Mesenchymal stem cell (in vitro differentiated cells and primary cell): ENCODE results near the gene ACTR2. TPM values are rescaled to one million over a fixed set of nuclear protein-coding genes. Genes with fewer than 3 reads are reported as not detected.
"Not testable (repeated sequence)": the region's sequence is repeated elsewhere in the genome, so short reads cannot be mapped to it uniquely, and the experiment has no call there.

Experiments used
- DNase-seq: peaks from one replicate; pipeline ENCODE4 v3.0.0-alpha.2; 2013
- H2AFZ ChIP-seq: one replicate; pipeline ENCODE4 v1.6.1; 2013; ENCODE audit warnings: low read depth, mild to moderate bottlenecking, control low read depth, inconsistent platforms, low read length, moderate library complexity
- H2AK5ac ChIP-seq: 2 replicates; pipeline ENCODE4 v1.6.1; 2013; ENCODE audit warnings: low read length, moderate library complexity, mild to moderate bottlenecking, inconsistent platforms; ENCODE audit not compliant: severe bottlenecking
- H2BK120ac ChIP-seq: one replicate; pipeline ENCODE4 v1.6.1; 2013; ENCODE audit warnings: low read depth, mild to moderate bottlenecking, inconsistent platforms, low read length, moderate library complexity
- H2BK12ac ChIP-seq, 2 experiments: one replicate each; pipeline ENCODE4 v1.6.1; 2013; ENCODE audit warnings: inconsistent platforms in 2 of 2, low read length in 2 of 2, mild to moderate bottlenecking in 2 of 2, moderate library complexity in 2 of 2, control low read depth in 1 of 2
- H2BK15ac ChIP-seq: one replicate; pipeline ENCODE4 v1.6.1; 2013; ENCODE audit warnings: mild to moderate bottlenecking, low read depth, inconsistent platforms; ENCODE audit not compliant: poor library complexity, severe bottlenecking
- H2BK5ac ChIP-seq: 2 replicates; pipeline ENCODE4 v1.6.1; 2013; ENCODE audit warnings: low read depth, mild to moderate bottlenecking, low read length, control low read depth, inconsistent platforms; ENCODE audit not compliant: poor library complexity, severe bottlenecking
- H3K14ac ChIP-seq, 2 experiments: one replicate each; pipeline ENCODE4 v1.6.1; 2013; ENCODE audit warnings: inconsistent platforms in 2 of 2, low read length in 2 of 2, control low read depth in 1 of 2, mild to moderate bottlenecking in 1 of 2, moderate library complexity in 1 of 2
- H3K18ac ChIP-seq, 2 experiments: one replicate each; pipeline ENCODE4 v1.6.1; 2013; ENCODE audit warnings: inconsistent platforms in 2 of 2, low read length in 2 of 2, control low read depth in 1 of 2, low read depth in 1 of 2, mild to moderate bottlenecking in 1 of 2
- H3K23ac ChIP-seq, 2 experiments: one replicate each; pipeline ENCODE4 v1.6.1; 2013; ENCODE audit warnings: inconsistent platforms in 2 of 2, low read length in 2 of 2, mild to moderate bottlenecking in 2 of 2, moderate library complexity in 2 of 2, control low read depth in 1 of 2
- H3K27ac ChIP-seq: 2 replicates; pipeline ENCODE4 v1.5.1; 2013; ENCODE audit warnings: mild to moderate bottlenecking, moderate library complexity, low read length, control low read depth, inconsistent platforms; ENCODE audit not compliant: poor library complexity, severe bottlenecking
- H3K27me3 ChIP-seq, 2 experiments: 2 replicates each; pipeline versions ENCODE4 v1.6.1 to v1.7.0; 2013; ENCODE audit warnings: low read length in 2 of 2, mild to moderate bottlenecking in 2 of 2, moderate library complexity in 2 of 2, control low read depth in 1 of 2, inconsistent platforms in 1 of 2; ENCODE audit not compliant: control insufficient read depth in 1 of 2, insufficient read depth in 1 of 2
- H3K36me3 ChIP-seq, 2 experiments: 2 replicates each; pipeline versions ENCODE4 v1.6.1 to v1.7.0; 2013; ENCODE audit warnings: low read length in 2 of 2, control low read depth in 1 of 2, inconsistent platforms in 1 of 2, low read depth in 1 of 2, mild to moderate bottlenecking in 1 of 2; ENCODE audit not compliant: insufficient read depth in 2 of 2, control insufficient read depth in 1 of 2
- H3K4ac ChIP-seq, 2 experiments: one replicate each; pipeline ENCODE4 v1.6.1; 2013; ENCODE audit warnings: inconsistent platforms in 2 of 2, low read length in 2 of 2, mild to moderate bottlenecking in 2 of 2, moderate library complexity in 2 of 2, control low read depth in 1 of 2, low read depth in 1 of 2
- H3K4me1 ChIP-seq: 2 replicates; pipeline ENCODE4 v1.6.1; 2013; ENCODE audit warnings: low read depth, low read length, control low read depth; ENCODE audit not compliant: control insufficient read depth, insufficient read depth
- H3K4me2 ChIP-seq: 2 replicates; pipeline ENCODE4 v1.6.1; 2013; ENCODE audit warnings: low read length, mild to moderate bottlenecking, inconsistent platforms; ENCODE audit not compliant: poor library complexity, severe bottlenecking
- H3K4me3 ChIP-seq, 2 experiments: 2 replicates each; pipeline versions ENCODE4 v1.5.1 to v1.7.0; 2013; ENCODE audit warnings: low read length in 2 of 2, mild to moderate bottlenecking in 2 of 2, control low read depth in 1 of 2, low read depth in 1 of 2; ENCODE audit not compliant: insufficient read depth in 1 of 2
- H3K79me1 ChIP-seq: replicated peaks from 2 replicates; pipeline ENCODE4 v1.6.1; 2013; ENCODE audit warnings: mild to moderate bottlenecking, control low read depth, low read length, inconsistent platforms; ENCODE audit not compliant: poor library complexity, severe bottlenecking
- H3K9ac ChIP-seq: 2 replicates; pipeline ENCODE4 v1.7.0; 2013; ENCODE audit warnings: mild to moderate bottlenecking, low read length, moderate library complexity
- H3K9me3 ChIP-seq: 2 replicates; pipeline ENCODE4 v1.7.0; 2013; ENCODE audit warnings: mild to moderate bottlenecking, low read length; ENCODE audit not compliant: control insufficient read depth
- H4K8ac ChIP-seq: one replicate; pipeline ENCODE4 v1.6.1; 2013; ENCODE audit warnings: inconsistent platforms, mild to moderate bottlenecking, low read length, moderate library complexity
- H4K91ac ChIP-seq: one replicate; pipeline ENCODE4 v1.6.1; 2013; ENCODE audit warnings: mild to moderate bottlenecking, low read length, inconsistent platforms
- WGBS: methylation state at CpG from one replicate; pipeline ENCODE4 v1.1.7; 2013; ENCODE audit warnings: mixed read lengths; 5-methylcytosine and 5-hydroxymethylcytosine counted together
- polyA plus RNA-seq, 2 experiments: library from polyadenylated mRNA; stranded (reverse); fragments of 200-250 nt; gene quantifications; one replicate each; pipeline ENCODE4 v1.2.3, GENCODE V29; 2013

ACTR2 gene
- polyA plus RNA-seq (2013, experiment 1 of 2): 198 TPM
- 202 TPM for polyA plus RNA-seq (2013, experiment 2 of 2)

DNA sequence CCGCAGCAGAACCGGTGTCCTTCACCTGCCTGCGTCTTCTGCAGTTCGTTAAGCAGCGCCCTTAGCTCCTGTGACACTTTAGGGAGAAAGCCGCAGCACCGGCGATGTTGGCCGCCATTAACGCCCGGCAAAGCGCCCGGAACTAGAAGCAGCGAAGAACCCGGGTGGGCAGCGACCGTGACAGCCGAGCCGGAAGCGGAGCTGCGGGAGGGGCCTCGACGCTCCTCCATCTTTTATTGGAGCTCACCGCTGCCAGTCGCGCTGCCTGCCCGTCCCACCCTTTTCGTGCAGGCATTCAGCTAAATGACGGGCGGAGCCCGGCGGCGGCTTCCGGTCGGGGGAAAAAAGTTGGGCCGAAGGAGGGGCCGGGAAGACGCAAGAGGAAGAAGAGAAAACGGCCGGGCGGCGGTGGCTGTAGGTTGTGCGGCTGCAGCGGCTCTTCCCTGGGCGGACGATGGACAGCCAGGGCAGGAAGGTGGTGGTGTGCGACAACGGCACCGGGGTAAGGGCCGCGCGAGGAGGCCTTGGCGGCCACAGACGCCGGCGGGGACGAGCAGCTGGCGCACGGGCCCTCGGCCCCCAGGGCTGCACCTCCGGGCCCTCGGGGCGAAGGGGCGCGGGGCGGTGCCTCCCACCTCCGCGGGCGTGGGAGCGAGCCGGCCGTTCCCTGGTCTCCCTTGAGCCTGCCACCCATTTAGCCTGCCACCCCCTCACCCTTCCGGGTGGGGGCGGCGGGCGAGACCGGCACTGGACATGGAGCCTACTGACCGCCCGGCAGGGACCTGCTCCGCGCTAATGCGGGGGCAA is at the start of gene ACTR2:
TSS of gene ACTR2 (plus strand) at position 376 of the 807 bp plus-strand sequence. CDS start at position 455, 79 bp downstream.
- H3K4me3 ChIP-seq: peak within 1 kb of the TSS; percentile 96 to 99
- H2BK15ac ChIP-seq: peak within 1 kb of the TSS; percentile 99
- H3K9ac ChIP-seq: peak within 1 kb of the TSS; percentile 96
- peaks cover 8% of the 10 kb centered on the region for H3K4me1 ChIP-seq
- peak; percentile 98 for DNase-seq
- peak within 1 kb of the TSS; percentile 94 for H2AFZ ChIP-seq
- no peaks in the 10 kb centered on the region for H3K27me3 ChIP-seq
- H3K27ac ChIP-seq: peak within 1 kb of the TSS; percentile 95
- peak within 1 kb of the TSS; percentile 71 for H3K4me2 ChIP-seq
- peak within 1 kb of the TSS; percentile 99 to 100 for H3K4ac ChIP-seq
- H2BK120ac ChIP-seq: peak within 1 kb of the TSS; percentile 99
- H3K36me3 ChIP-seq: peaks cover 0 to 6% of the 10 kb centered on the region in 2 experiments
- H3K18ac ChIP-seq: peak within 1 kb of the TSS; percentile 99 to 100
- no peaks in the 10 kb centered on the region for H3K9me3 ChIP-seq
- peak within 1 kb of the TSS; percentile 99 for H4K8ac ChIP-seq
- H2AK5ac ChIP-seq: peak within 1 kb of the TSS; percentile 78
- H3K23ac ChIP-seq: peak within 1 kb of the TSS; percentile 98 to 100
- under 1% methylated on average over 50 of the region's 82 CpGs for WGBS
- H2BK5ac ChIP-seq: peak within 1 kb of the TSS; percentile 98
- H2BK12ac ChIP-seq: peak within 1 kb of the TSS; percentile 57 to 94
- peaks cover 6% of the 10 kb centered on the region for H3K79me1 ChIP-seq
- peak within 1 kb of the TSS; percentile 98 for H4K91ac ChIP-seq
- peak within 1 kb of the TSS; percentile 99 to 100 for H3K14ac ChIP-seq

DNA sequence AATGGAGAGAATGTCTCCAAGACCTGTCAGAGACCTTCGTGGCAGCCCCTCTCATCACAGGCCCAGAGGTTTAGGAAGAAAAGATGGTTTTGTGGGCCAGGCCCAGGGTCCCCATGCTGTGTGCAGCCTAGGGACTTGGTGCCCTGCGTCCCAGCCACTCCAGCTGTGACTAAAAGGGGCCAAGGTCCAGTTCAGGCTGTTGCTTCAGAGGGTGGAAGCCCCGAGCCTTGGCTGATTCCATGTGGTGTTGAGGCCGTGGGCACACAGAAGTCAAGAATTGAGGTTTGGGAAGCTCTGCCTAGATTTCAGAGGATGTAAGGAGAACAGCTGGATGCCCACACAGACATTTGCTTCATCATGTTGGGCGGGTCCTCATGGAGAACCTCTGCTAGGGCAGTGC is 45.1 kb upstream of the ACTR2 start:
- no peak overlapping the region for H3K27ac ChIP-seq
- H3K79me1 ChIP-seq: no peaks in the 10 kb centered on the region
- no peak overlapping the region for H3K4ac ChIP-seq
- H3K36me3 ChIP-seq: no peaks in the 10 kb centered on the region
- no peak overlapping the region for H2BK15ac ChIP-seq
- no peak overlapping the region for H3K4me2 ChIP-seq
- H3K9ac ChIP-seq: no peak overlapping the region
- no peaks in the 10 kb centered on the region for H3K9me3 ChIP-seq
- no peak overlapping the region for H3K4me3 ChIP-seq
- H4K8ac ChIP-seq: no peak overlapping the region
- H3K4me1 ChIP-seq: peaks cover 5% of the 10 kb centered on the region
- H4K91ac ChIP-seq: no peak overlapping the region
- H3K14ac ChIP-seq: no peak overlapping the region
- DNase-seq: no peak
- H2AK5ac ChIP-seq: no peak overlapping the region
- H3K23ac ChIP-seq: no peak overlapping the region
- H2BK120ac ChIP-seq: no peak overlapping the region
- H2AFZ ChIP-seq: no peak overlapping the region
- no peak overlapping the region for H2BK5ac ChIP-seq
- 76% methylated on average over 5 of the region's 5 CpGs for WGBS
- H3K27me3 ChIP-seq: peaks cover 0 to 6% of the 10 kb centered on the region in 2 experiments
- no peak overlapping the region for H3K18ac ChIP-seq
- H2BK12ac ChIP-seq: no peak overlapping the region

GRCh38 chr2:65183406-65183805 is 44.2 kb upstream of the ACTR2 start:
- H2AFZ ChIP-seq, H3K14ac ChIP-seq, H2AK5ac ChIP-seq, H2BK120ac ChIP-seq, H3K27ac ChIP-seq, H2BK5ac ChIP-seq, H3K9ac ChIP-seq, H3K9me3 ChIP-seq, H3K4me2 ChIP-seq, H3K36me3 ChIP-seq, H2BK12ac ChIP-seq, H3K18ac ChIP-seq, H3K4ac ChIP-seq, H4K8ac ChIP-seq, H3K4me1 ChIP-seq, DNase-seq, H4K91ac ChIP-seq, H2BK15ac ChIP-seq, H3K23ac ChIP-seq, H3K79me1 ChIP-seq, H3K27me3 ChIP-seq, H3K4me3 ChIP-seq: not testable (repeated sequence)
- 0% methylated on average over 1 of the region's 4 CpGs for WGBS

GRCh38 chr2:65185012-65185411 is 42.6 kb upstream of the ACTR2 start:
- H3K79me1 ChIP-seq: no peaks in the 10 kb centered on the region
- no peak overlapping the region for H4K91ac ChIP-seq
- H3K23ac ChIP-seq: no peak overlapping the region
- no peaks in the 10 kb centered on the region for H3K36me3 ChIP-seq
- DNase-seq: no peak
- no peak overlapping the region for H3K4ac ChIP-seq
- no peak overlapping the region for H3K9ac ChIP-seq
- H3K27ac ChIP-seq: no peak overlapping the region
- H3K9me3 ChIP-seq: no peaks in the 10 kb centered on the region
- H2BK5ac ChIP-seq: no peak overlapping the region
- H3K18ac ChIP-seq: no peak overlapping the region
- H4K8ac ChIP-seq: no peak overlapping the region
- WGBS: 90% methylated on average over 3 of the region's 3 CpGs
- no peak overlapping the region for H2AFZ ChIP-seq
- H3K14ac ChIP-seq: no peak overlapping the region
- H2BK12ac ChIP-seq: no peak overlapping the region
- no peak overlapping the region for H2BK15ac ChIP-seq
- H2BK120ac ChIP-seq: no peak overlapping the region
- peaks cover 2% of the 10 kb centered on the region for H3K4me1 ChIP-seq
- H3K4me2 ChIP-seq: no peak overlapping the region
- peaks cover 0 to 12% of the 10 kb centered on the region in 2 experiments for H3K27me3 ChIP-seq
- no peak overlapping the region for H2AK5ac ChIP-seq
- H3K4me3 ChIP-seq: no peak overlapping the region
